Ishikawa (cell line): ENCODE results near the gene LNX2.

Source experiments
- CEBPB ChIP-seq: IDR thresholded peaks from 2 replicates; pipeline ENCODE4 v1.6.1; 2012
- CREB1 ChIP-seq: IDR thresholded peaks from 2 replicates; pipeline ENCODE4 v1.6.1; 2012; ENCODE audit warnings: low read depth
- EGR1 ChIP-seq: IDR thresholded peaks from 2 replicates; pipeline ENCODE4 v1.6.1; 2012
- EP300 ChIP-seq: IDR thresholded peaks from 2 replicates; pipeline ENCODE4 v1.6.1; 2012; ENCODE audit warnings: borderline replicate concordance
- FOXM1 ChIP-seq: IDR thresholded peaks from 2 replicates; pipeline ENCODE4 v1.6.1; 2012; ENCODE audit warnings: low read depth, borderline replicate concordance
- NFIC ChIP-seq: IDR thresholded peaks from 2 replicates; pipeline ENCODE4 v1.6.1; 2012
- RAD21 ChIP-seq: IDR thresholded peaks from 2 replicates; pipeline ENCODE4 v1.6.1; 2012; ENCODE audit warnings: low read depth
- TAF1 ChIP-seq: IDR thresholded peaks from 2 replicates; pipeline ENCODE4 v1.6.1; 2012; ENCODE audit warnings: low read depth, mild to moderate bottlenecking
- TCF12 ChIP-seq: IDR thresholded peaks from 2 replicates; pipeline ENCODE4 v1.6.1; 2012; ENCODE audit warnings: low read depth
- TEAD4 ChIP-seq: IDR thresholded peaks from 2 replicates; pipeline ENCODE4 v1.6.1; 2012
- YY1 ChIP-seq: IDR thresholded peaks from 2 replicates; pipeline ENCODE4 v1.6.1; 2012; ENCODE audit warnings: low read depth
- ZBTB7A ChIP-seq: IDR thresholded peaks from 2 replicates; pipeline ENCODE4 v1.6.1; 2012; ENCODE audit warnings: low read depth
- TF ChIP-seq, protein P1 (sequence below): IDR thresholded peaks from 2 replicates; pipeline ENCODE4 v1.6.1; 2012
- TF ChIP-seq, protein P2 (sequence below): IDR thresholded peaks from 2 replicates; pipeline ENCODE4 v1.6.1; 2012; ENCODE audit warnings: low read depth, mild to moderate bottlenecking
- TF ChIP-seq, protein P3 (sequence below): IDR thresholded peaks from 2 replicates; pipeline ENCODE4 v1.6.1; 2012

The LNX2 gene

DNA sequence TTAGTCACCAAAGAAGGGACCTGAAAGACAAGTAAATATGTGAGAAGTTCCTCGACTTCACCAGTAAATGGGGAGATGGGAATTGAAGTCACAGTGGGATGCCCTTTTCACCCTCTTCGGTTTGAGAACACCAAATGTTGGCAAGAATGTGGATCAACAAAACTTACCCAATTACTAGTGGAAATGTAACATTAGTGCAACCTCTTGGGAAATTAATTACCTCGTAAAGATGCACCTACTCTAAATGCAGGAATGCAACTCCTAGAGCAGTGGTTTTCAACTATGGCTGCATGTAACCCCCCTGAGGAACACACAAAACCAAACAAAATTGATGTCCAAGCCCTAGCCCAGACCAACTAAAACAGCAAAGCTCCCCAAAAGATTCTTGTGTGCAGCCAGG, 78.1 kb downstream of the LNX2 start:
- TF ChIP-seq, protein P1, sequence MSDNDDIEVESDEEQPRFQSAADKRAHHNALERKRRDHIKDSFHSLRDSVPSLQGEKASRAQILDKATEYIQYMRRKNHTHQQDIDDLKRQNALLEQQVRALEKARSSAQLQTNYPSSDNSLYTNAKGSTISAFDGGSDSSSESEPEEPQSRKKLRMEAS: no peak

DNA sequence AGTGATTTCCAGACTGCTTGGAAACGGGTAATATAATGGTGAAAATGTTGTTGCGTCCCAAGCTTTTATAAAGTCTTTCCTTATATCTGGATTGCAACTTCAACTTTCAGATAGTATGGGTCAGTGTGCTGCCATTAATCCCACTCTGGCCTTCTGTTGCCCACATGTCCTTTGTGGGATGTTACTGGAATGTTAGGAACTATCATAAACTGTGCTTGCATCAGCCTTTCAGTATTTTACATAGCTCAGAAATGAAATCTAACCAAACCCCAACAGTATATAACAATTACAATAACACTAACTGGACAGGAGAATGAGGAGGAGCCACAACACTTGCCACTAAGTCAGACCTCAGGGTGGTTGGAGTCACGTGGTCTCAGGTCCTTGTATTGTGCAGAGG, 78.9 kb downstream of the LNX2 start:
- no peak for TF ChIP-seq NFIC
- TF ChIP-seq, protein P1: no peak

DNA sequence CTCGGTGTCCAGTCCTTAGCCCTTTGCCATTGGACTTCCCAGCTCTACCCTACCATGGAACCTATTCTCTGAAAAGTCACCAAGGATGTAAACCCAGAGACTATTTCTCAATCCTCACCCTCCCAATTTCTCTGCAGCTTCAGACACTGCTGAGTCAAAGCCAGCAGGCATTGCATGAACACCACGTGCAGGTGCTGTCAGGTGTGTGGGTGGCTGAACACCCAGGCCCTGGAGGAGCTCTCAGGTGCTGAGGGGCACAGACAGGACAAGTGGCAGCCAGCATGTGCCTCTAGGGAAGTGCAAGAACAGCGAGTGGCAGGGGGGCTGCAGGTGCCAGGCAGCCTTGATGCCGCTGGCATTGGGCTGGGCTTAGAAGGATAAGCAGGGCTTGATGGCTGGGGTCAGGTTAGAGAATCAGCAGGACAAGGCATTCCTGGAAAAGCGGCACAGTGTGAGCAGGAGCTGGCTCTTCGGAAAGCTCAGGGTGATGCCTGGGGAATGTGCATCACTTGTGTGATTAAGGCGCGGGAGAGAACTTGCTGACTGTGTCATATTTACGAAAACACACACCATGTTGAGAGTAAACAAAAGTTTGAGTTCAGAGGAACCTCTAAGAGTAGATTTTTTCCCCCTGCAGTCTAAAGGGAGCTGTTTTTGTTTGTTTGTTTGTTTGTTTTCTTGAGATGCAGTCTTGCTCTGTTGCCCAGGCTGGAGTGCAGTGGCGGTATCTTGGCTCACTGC, 83.8 kb downstream of the LNX2 start:
- TF ChIP-seq FOXM1 (no peak), RAD21 (no peak), TAF1 (no peak), ZBTB7A (no peak), CEBPB (no peak), NFIC (no peak), EP300 (no peak), EGR1 (no peak)
- TF ChIP-seq, protein P2, sequence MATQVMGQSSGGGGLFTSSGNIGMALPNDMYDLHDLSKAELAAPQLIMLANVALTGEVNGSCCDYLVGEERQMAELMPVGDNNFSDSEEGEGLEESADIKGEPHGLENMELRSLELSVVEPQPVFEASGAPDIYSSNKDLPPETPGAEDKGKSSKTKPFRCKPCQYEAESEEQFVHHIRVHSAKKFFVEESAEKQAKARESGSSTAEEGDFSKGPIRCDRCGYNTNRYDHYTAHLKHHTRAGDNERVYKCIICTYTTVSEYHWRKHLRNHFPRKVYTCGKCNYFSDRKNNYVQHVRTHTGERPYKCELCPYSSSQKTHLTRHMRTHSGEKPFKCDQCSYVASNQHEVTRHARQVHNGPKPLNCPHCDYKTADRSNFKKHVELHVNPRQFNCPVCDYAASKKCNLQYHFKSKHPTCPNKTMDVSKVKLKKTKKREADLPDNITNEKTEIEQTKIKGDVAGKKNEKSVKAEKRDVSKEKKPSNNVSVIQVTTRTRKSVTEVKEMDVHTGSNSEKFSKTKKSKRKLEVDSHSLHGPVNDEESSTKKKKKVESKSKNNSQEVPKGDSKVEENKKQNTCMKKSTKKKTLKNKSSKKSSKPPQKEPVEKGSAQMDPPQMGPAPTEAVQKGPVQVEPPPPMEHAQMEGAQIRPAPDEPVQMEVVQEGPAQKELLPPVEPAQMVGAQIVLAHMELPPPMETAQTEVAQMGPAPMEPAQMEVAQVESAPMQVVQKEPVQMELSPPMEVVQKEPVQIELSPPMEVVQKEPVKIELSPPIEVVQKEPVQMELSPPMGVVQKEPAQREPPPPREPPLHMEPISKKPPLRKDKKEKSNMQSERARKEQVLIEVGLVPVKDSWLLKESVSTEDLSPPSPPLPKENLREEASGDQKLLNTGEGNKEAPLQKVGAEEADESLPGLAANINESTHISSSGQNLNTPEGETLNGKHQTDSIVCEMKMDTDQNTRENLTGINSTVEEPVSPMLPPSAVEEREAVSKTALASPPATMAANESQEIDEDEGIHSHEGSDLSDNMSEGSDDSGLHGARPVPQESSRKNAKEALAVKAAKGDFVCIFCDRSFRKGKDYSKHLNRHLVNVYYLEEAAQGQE: no peak
- TF ChIP-seq, protein P1: no peak

DNA sequence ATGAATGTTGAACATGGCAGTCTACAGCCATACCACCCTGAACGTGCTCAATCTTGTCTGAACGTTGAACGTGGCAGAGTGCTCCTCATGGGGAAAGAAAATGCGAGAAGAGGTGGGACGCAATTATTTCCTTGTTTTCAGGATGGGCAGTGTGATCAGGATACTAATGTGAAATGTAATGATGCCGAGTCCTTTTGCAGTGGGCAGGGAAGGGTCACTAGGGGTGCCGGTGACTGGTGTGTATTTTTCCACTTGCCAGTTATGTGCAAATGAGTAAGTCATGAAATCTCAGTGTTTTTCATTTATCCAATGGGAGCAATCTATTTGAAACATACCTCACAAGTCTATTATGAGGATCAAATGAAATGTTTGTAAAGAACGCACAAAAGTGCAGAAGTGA, 84.8 kb downstream of the LNX2 start:
- TF ChIP-seq CREB1 (no peak), TEAD4 (no peak), ZBTB7A (no peak), RAD21 (no peak), EP300 (no peak), TAF1 (no peak), TCF12 (no peak), YY1 (no peak), FOXM1 (no peak), EGR1 (no peak), NFIC (no peak), CEBPB (no peak)
- TF ChIP-seq, protein P1: no peak
- TF ChIP-seq, protein P2: no peak
- TF ChIP-seq, protein P3, sequence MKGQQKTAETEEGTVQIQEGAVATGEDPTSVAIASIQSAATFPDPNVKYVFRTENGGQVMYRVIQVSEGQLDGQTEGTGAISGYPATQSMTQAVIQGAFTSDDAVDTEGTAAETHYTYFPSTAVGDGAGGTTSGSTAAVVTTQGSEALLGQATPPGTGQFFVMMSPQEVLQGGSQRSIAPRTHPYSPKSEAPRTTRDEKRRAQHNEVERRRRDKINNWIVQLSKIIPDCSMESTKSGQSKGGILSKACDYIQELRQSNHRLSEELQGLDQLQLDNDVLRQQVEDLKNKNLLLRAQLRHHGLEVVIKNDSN: no peak

DNA sequence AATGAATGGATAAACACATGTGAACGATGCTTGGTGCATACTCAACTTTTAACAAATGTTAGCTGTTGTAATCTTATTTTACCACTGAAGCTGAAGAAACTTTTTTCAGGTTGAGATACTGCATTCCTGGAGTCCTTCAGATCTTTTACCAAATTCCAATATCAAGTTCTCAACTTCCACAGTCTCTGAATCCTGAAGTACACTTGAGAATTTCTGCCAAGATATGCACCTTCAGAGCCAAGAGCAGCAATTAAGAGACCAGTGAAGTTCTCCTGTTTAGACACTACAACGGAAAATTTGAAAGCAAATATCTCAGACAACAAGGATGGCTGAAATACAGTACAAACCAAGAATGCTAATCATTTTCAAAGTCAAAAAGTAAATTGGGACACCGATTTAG, 85.3 kb downstream of the LNX2 start:
- TF ChIP-seq, protein P2: no peak
- TF ChIP-seq RAD21: no peak
- TF ChIP-seq CEBPB: no peak
- no peak for TF ChIP-seq TEAD4
- TF ChIP-seq, protein P1: no peak
- no peak for TF ChIP-seq TAF1
- no peak for TF ChIP-seq EGR1
